DMS153 treated with DMSO at 0.1 percent for 48 hours (cell line): ENCODE results near the gene CCNO.

Experiments
- DNase-seq: peaks from one replicate; lab custom pipeline; 2025; ENCODE audit not compliant: unreplicated experiment; lab: John Stamatoyannopoulos, UW

The CCNO gene

DNA sequence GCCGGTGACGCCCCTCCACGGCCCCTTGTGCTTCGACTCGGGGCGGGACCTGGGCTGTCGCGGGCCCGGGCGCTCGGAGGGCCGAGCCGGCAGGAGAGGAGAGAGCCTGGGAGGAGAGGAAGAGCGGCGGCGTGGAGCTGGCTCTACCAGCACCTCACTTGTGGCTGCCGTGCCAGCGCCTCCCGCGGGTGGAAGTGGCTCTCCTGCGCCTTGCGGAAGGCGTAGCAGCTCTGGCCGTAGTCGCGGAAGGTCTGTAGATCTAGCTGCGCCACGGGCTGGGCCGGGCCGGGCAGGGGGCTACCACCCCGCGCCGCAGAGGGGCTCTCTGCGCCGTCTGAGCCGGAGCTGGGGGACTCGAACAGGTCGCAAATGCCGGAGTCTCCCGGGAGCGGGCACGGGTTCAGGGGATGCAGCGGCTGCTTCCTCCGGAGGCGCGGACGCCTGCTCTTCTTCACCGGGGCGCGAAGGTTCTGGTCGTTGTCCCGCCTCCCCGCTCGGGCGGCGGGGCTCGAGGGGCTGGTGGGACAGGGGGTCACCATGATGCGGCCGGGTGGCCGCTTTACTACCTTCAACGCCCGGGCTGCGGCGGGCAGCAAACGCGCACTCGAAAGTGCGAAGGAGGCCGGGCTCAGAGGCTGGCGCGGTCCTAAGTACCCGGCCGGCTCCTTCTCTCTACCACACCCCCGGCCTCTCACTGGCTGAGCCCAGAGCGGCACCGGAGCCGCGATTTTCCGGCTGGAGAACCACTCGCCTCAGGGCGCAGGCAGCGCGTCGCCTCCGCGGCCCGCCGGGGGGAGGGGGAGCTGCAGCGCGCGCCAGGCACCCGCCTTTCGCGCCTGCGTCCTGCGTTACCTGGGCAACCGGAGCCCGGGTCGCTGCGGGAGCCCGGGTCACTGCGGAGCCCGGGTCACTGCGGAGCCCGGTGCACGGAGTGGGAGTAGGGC is at the start of gene CCNO:
Gene CCNO (minus strand): TSS at position 624 of the 944 bp plus-strand sequence. CDS start 85 bp downstream, at position 539.
- DNase-seq, result peak; percentile 28

DNA sequence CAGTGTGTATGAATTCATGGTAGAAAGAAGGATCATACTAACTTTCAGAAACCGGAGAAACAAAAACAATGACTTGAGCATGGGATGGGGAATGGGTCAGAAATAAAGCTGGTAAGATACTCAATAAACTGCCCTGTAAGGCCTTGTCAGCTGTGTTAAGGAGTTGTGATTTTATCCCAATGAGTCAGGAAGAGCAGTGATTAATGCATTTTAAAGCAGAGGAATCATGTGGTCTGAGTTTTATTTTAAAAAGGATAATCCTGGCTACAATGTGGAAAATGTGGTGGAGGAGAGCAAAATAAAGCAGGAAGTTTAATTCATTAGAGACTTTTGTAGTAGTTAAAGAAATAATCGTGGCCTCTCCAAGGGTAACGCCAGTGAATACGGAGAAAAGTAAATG is 45.4 kb upstream of the CCNO start:
- DNase-seq, result no peak

DNA sequence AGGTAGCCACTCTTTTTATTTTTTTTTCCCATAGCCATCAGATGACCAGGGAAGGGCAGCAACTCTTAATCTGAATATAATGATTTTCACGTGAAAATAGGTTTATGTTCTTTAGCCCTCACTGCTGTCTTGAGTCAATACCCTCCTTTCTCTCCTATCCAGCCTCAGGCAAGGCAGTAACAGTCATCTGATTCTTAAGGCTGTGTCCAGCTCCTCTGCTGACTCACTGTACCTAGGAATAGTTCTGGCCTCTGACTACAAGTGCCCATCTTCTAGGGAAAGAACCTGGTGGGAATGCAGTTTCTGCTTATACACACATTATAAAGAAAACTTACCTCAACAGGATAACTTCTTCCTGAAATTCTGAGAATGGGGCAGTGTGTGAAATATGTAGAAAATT is 43.4 kb upstream of the CCNO start:
- DNase-seq, result no peak

DNA sequence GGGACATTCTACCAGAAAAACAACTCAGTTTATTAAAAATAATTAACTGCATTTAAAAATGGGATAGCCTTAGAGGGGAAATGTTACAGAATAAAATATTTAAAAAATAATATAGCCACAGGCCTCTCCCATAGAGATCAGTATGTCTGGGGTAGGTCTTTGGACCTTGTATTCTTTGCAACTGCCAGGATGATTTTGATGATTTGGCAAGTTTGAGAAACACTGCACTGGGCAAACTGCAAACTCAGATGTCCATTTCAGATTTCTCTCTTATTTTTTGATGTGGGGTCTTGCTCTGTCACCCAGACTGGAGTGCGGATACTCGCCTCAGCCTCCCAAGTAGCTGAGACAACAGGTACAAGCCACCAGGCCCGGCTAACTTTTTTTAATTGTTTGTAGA is 24.9 kb upstream of the CCNO start:
- DNase-seq, result no peak

- no peak for DNase-seq
Observed at GRCh38 chr5:55254802-55255201, 21.4 kb upstream of the CCNO start.

- no peak for DNase-seq
Observed at GRCh38 chr5:55250064-55250463, 16.7 kb upstream of the CCNO start.

DNA sequence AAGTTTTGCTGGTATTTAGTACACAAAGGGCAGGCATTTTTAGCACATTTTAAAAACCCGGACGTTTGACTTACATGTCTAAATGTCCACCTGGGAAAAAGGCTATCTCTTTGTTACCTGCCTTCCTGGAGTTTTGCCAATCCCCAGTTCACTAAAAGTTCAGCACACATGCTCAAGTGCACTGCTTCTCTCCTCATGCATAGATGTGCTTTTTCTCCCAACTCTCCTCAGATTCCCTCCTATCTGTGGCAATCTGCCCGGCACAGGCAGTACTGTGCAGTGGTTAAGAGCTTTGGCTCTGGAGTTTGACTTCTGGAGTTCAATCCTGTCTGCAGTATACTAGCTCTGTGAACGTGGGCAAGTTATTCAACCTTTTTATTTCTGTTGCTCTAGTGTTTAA is 8.3 kb upstream of the CCNO start:
- DNase-seq, result no peak

DNA sequence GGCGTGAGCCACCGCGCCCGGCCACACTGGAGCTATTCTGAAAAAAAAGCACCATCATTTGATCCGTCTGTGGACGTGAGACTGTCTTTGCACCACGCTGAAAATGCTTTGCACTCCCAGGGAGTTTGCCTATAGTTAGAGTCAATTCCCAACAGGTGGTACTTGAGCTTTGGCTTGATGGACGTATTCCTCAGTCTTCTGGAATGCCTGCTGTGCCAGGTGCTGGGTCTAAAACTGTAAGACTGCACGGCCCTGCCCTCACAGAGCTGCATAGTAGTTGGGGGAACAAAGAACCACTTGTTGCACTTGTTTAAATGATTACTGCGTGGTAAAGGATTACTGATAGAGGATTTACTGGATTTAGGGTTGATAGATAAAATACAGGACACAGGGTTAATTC is 3.4 kb upstream of the CCNO start:
- DNase-seq, result no peak

DNA sequence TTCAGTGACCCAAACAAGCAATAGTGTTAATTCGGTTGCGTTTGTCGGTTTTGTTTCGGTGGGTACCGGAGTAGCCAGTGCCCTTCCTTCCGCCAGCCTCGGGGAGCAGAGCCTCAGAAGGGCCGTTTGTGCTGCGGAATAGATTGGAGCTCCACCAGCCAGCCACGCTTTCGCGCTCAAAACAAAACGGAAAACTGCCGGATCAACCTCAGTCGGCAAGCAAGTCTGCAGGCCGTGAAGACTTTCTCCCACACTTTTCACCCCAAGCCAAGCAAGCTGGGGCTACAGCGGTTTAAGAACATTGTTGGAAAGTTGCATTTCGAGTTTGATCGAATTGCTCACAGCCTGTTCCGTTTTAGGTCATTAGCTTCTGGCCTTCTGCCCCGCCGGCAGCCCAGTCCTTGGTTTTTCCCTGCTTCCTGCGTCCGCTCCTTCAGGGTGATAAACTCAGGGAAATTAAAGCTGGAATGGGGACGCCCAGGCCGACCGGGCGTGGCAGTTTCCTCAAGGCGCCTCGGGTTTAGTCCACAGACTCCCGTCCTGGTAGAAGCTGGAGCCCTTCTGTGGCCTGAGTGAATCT is 803 bp upstream of the CCNO start:
- peak; percentile 32 for DNase-seq

- DNase-seq, result no peak
Observed at GRCh38 chr5:55232271-55232984, 980 bp downstream of the CCNO start.

DNA sequence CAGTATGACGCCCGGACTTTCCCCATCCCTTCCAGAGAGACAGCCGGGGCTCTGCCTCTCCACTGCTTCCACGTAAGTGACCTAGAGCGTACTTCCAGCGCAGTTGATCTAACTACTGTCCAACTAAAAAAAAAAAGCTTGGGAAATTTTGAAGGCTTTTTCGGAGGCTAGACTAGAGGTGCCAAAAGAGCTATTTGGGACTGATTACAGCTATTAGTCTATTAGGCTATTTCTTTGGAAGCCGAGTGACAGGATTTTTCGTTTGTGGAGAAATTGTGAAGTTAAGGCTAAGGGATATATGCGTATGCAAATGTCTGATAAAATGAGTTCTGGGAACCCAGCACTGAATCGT is 1.5 kb downstream of the CCNO start:
- no peak for DNase-seq

DNA sequence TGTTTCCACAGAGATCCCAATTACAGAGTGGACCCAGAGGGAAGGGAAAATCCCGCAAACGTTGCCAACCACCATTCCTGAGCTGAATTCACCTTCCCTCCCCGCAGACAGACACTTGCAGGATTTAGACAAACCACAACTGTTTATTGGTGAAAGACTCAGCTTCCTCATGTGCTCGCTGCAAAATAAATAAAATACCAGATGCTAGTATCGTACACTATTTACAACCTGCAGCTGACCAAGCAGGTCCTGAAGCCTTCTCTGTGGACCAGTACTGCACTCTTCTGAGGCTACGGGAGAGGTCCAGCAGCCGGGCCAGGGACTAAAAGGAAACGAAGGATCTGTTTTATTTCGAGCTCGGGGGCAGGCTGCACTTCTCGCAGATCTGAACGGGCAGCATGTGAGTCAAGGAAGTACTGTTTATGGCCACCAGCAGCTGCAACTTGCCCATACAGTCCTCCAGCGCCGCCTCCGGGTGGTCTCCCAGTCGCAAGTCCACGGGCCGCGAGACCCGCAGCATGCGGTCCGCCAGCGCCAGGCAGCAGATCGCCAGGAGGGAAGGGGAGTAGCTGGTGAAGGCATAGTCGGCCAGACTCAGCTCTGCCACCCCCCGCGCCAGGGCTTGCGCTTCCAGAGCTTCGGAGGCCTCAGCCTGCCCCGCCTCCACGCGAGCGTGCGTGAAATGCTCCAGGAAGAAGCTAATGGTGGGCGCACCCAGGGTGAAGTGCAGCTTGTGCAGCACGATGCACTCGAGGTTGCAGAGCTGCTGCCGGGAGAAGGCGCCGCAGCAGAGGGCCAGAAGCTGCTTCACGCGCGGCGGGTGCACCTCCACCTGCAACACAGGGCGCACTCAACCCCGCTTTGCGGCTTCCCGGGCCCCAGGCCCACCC is 2.1 kb downstream of the CCNO start:
- DNase-seq, result no peak

DNA sequence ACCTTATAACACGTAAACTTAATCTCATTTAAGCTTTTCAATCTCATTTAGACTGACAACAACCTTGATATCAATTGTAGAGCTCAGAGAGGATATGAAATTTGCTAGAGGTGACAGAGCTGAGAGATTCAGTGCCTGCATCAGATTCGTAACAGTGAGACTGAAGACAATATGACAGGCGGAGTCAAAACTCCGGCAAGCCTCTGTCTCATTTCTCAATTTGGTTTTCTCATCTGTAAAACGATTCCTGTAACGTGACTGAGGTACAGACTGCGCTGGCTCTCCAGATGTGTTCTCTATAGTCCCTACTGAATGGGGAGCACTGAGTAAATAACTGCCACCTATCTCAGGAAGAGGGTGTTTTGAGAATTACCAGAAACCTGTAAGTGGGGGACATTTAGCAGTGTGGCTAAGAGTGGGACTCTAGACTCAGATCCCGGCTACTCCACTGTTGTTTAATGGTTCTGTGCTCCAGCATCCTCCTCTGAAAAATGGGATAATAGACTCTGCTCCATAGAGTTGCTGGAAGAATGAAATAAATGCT is 3.2 kb downstream of the CCNO start:
- DNase-seq, result no peak

GRCh38 chr5:55227664-55228430 is 5.6 kb downstream of the CCNO start:
- DNase-seq, result no peak

- peak; percentile 41 for DNase-seq
Observed at GRCh38 chr5:55226934-55227663, 6.3 kb downstream of the CCNO start, which contains the start of gene MCIDAS. Gene MCIDAS, minus strand, starts transcription at chr5:55227315. Its CDS starts 177 bp downstream, at chr5:55227138.

GRCh38 chr5:55226027-55226933 is 7.1 kb downstream of the CCNO start:
- DNase-seq, result peak; percentile 32

GRCh38 chr5:55225346-55225745 is 8.1 kb downstream of the CCNO start:
- no peak for DNase-seq

DNA sequence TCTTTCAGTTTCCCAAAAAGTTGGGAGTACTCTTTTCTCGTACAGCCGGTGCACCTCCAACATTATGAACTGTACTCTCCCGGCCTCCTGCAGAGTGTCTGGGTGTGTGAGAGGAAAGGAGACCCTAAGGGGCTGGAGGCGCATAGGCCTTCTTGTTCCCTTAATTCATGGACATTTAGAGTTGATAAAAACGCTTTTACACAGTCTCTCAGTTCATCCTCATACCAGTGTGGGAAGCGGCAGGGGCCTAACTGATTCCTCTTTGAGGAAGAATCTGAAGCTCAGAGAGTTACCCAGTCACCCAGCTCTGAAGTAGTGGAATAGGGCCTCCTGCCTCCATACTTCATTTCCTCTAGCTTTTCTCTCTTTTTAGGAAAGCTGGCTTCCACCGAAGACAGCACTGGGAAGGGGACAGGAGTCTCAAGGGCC is 9.6 kb downstream of the CCNO start:
- no peak for DNase-seq
